Ammon's horn (tissue), 1 donor: ENCODE results near the gene ATP11C.
A peak's percentile ranks its signal among the peaks of the same experiment; 100 is the strongest.
"Not testable (repeated sequence)": the region's sequence is repeated elsewhere in the genome, so short reads cannot be mapped to it uniquely, and the experiment has no call there.

Experiments
- DNase-seq: peaks from one replicate; pipeline ENCODE4 v3.0.0-alpha.2; 2016; ENCODE audit warnings: low spot score

ATP11C gene

DNA sequence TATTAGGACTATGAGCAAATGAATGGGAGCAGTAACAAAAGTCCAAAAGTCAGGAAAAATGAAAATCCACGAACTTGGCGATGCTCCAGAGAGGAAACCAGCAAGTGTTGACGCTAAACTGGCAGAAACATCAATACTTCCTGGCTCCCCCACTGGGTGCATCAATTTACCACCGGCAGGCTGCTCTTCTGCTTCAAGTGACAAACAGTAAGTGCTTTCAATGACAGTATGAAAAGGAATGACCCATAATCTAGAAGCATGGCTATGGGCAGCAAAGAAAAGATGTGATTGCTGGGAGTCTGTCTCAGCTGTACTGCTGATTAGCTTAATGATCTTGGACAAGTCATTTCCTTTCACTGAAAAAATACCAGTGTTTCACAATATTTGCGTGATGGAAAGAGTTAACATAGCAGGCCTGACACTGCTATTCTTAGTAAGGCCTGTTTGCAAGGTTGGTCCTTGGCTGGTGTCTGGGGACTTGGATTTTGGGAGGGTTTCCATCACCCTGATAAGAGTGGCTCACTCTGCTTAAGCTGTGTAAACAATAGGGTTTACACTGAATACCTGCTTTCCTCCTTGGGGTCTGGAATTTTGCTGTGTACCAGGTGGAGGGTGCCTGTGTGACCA, 8.7 kb downstream of the ATP11C start:
- DNase-seq: no peak

DNA sequence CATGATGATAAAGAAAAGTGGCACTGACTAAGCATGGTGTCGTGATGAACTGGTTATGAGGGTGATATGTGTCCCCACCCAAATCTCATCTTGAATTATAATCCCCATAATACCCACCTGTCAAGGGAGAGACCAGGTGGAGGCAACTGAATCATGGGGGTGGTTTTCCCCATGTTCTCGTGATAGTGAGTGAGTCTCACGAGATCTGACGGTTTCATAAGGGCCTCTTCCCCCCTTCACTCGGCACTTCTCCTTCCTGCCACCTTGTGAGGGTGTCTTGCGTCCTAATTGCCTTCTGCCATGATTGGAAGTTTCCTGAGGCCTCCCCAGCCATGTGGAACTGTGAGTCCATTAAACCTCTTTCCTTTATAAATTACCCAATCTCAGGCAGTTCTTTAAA, 11.7 kb downstream of the ATP11C start:
- DNase-seq: not testable (repeated sequence)

GRCh38 chrX:139920316-139920715, 12.5 kb downstream of the ATP11C start:
- no peak for DNase-seq

GRCh38 chrX:139914421-139914820, 18.4 kb downstream of the ATP11C start:
- DNase-seq: no peak

DNA sequence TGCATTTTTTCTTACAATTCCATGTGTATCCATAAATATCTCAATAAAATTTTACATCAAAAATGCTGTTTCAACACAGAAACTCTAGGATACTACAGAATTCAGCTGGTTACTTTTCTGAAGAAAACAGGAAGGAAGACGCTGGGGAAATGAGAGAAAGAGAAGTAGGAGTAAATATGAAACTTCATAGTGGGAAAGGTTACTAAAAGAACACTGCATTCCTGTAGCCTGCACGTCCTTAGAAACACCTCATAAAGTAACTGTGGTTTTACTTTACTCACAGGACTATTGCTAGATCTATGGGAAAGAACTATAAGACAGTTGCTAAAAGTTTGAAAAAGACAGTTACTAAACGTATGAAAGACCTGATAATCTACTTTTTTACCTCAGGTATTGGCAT, 23.1 kb downstream of the ATP11C start:
- no peak for DNase-seq

DNA sequence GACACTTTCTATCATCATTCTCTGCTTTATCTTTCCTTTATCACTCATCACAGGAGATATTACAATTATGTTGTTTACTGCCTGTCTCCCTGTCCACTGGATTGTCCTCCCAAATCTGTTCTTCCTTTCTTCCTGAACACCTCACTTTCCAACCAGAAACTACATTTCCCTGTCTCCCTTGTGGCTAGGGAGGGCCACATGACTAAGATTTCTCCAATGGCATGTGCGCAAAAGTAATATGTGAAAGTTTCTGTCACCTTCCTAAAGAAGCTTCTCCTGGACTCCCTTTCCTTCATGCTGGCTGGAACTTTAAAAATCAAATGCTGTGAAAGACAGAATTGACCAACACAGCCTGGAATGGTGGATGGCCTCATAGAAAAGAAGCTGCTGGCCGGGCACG, 25.8 kb downstream of the ATP11C start:
- DNase-seq: no peak

- DNase-seq: no peak
These were observed 27.1 kb downstream of the ATP11C start for GRCh38 chrX:139905743-139906142.

DNA sequence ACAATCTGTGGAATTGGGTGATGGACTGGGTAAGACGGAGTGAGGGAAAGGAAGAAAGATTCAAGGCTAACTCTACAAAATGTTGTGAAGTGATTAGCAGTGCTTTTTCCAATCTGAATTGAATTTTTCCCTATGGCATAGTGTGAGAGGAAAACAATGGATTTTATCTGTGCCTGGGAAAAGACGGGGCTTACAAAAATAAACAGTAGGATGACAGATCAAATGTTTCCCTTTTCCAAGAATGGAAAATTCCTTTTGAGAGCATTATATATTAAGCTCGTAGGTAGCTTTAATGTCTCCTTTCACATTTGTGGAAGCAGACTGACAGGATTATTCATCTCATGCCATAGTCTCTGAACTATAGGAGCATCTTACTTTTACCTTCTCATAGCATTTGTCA, 27.8 kb downstream of the ATP11C start:
- DNase-seq: no peak

DNA sequence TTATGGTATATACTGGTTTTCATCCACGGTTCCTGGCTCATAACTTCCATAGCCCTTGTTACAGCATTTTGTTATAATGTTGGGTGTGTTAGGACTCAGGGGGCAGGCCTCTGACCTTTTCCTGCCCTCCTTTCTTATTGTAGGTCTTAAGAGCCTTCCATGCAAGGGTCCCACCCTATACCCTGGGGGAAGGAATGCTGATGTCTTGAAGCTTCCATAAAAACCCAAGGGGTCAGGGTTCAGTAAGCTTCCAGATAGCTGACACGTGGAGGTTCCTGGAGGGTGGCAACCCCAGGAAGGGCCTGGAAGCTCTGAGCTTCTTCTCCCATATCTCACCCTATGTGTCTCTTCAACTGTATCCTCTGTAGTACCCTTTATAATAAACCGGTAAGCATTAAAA, 29.6 kb downstream of the ATP11C start:
- no peak for DNase-seq

DNA sequence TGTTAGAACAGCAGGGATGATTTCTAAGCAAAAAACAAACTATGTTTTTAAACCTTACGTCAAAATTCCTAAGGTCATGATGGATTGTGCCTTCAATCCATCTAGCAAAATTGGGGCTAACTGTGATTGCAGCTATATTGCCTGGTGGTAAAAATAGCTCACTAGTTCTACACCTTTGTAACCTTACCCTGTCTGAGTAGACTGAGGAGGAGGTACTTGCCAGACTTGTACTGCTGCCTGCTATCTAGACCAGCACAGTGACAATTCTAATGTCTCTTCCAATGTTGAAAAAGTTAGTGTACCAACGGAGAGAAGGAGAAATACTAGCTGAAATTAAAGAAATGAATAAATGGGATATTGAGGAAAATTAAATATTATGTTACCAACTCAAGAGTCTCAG, 30.3 kb downstream of the ATP11C start:
- DNase-seq: no peak

DNA sequence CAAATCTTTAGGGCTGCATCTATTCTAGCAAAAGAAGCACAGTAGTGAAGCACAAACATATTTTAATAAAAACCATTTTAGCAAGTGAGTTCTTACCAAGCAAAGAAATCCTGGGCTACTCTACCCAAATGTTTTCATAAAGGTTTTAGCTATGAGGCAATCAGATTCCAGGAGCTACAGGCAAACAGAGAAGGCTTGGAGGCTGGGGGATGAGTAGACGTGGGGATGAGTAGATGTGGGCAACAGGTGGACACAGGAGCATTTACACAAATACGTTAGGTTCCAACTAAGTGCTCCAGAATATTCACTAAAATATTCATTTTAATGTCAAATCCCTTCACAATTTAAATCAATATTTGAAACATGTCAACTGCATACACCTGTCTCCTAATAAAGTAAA, 34.5 kb downstream of the ATP11C start:
- no peak for DNase-seq

GRCh38 chrX:139892512-139892911, 40.3 kb downstream of the ATP11C start:
- peak; percentile 14 for DNase-seq

DNA sequence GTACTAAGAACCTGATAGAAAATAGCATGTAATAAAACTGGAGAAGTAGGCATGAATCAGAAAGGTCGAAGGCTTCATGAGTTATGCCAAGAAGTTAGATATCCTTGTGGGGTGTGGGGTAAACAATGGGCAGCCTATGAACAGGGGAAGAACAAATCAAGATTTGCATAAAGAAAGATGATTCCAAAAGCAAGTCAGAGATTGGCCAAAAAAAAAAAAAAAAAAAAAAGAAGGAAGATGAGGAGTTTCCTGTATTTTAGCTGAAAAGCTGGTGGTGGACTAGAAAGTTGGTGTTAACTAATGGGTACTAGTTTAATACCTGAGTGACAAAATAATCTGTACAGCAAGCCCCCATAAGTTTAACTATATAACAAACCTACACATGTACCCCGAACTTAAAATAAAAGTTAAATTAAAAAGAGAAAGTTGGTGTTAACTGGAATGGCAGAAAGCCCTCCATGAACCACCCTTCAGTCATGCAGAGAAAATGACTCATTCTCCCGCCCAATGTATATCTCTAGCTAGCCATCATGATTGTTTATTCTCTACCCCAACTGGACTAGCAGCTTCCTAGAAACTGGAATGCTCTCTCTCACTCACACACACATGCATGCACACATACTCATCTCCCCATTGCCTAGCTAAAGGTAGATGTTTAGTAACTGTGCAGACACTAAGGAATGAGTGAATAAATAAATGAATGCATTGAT, 41.7 kb downstream of the ATP11C start:
- no peak for DNase-seq

GRCh38 chrX:139889760-139890159, 43.1 kb downstream of the ATP11C start:
- DNase-seq: no peak

GRCh38 chrX:139883984-139884383, 48.9 kb downstream of the ATP11C start:
- no peak for DNase-seq

GRCh38 chrX:139882299-139882698, 50.6 kb downstream of the ATP11C start:
- DNase-seq: no peak

DNA sequence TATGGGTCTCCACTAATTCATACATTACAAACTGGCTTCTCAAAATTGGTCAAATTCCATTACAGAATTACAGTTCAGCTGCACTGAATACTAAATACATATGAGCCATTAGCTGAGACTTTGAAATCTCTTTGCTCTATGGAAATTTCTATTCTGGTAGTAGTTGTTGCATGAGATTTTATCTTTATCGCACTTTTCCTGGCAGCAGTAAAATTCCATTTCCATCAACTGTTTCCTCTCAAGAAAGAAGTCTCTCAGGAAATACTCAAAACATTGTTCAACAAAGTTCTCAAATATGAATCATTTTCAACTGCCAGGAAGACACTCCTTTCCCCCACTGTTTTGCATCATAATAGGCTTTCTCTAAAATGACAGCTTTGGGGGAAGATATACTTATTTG, 51.3 kb downstream of the ATP11C start:
- DNase-seq: no peak

- DNase-seq: no peak
These were observed 51.7 kb downstream of the ATP11C start for GRCh38 chrX:139881130-139881529.

- DNase-seq: no peak
These were observed 55.0 kb downstream of the ATP11C start for GRCh38 chrX:139877710-139878414.

- no peak for DNase-seq
These were observed 57.0 kb downstream of the ATP11C start for GRCh38 chrX:139875841-139876240.

- DNase-seq: no peak
These were observed 63.1 kb downstream of the ATP11C start for GRCh38 chrX:139869796-139870195.

- DNase-seq: no peak
These were observed 68.2 kb downstream of the ATP11C start for GRCh38 chrX:139864640-139865039.

- no peak for DNase-seq
These were observed 70.6 kb downstream of the ATP11C start for GRCh38 chrX:139862208-139862607.
